WTC11 (cell line): ENCODE results near the gene MAPT.

Source experiments
- JUN ChIP-seq: sonication (generic); formaldehyde crosslinking; IDR thresholded peaks from 2 replicates; pipeline ENCODE4 v1.8.0; 2023; ENCODE audit warnings: mild to moderate bottlenecking, missing genetic modification reagents
- NR3C1 ChIP-seq: sonication (generic); formaldehyde crosslinking; conservative IDR thresholded peaks from 2 replicates; pipeline ENCODE4 v1.8.1; 2023; ENCODE audit warnings: low read depth, mild to moderate bottlenecking, missing genetic modification reagents
- SMAD3 ChIP-seq: sonication (generic); formaldehyde crosslinking; IDR thresholded peaks from 2 replicates; pipeline ENCODE4 v1.8.0; 2022; ENCODE audit warnings: missing genetic modification reagents, mild to moderate bottlenecking, borderline replicate concordance
- ZNF232 ChIP-seq: sonication (generic); formaldehyde crosslinking; IDR thresholded peaks from 2 replicates; pipeline ENCODE4 v1.8.0; 2022; ENCODE audit warnings: mild to moderate bottlenecking, missing genetic modification reagents
- TF ChIP-seq, protein P1 (sequence below): sonication (generic); formaldehyde crosslinking; conservative IDR thresholded peaks from 2 replicates; pipeline ENCODE4 v1.8.1; 2022; ENCODE audit warnings: mild to moderate bottlenecking, missing genetic modification reagents
- TF ChIP-seq, protein P2 (sequence below): fragments of 200-600 bp; IDR thresholded peaks from 2 replicates; pipeline ENCODE4 v1.8.0; 2022; ENCODE audit warnings: antibody characterized with exemption

DNA sequence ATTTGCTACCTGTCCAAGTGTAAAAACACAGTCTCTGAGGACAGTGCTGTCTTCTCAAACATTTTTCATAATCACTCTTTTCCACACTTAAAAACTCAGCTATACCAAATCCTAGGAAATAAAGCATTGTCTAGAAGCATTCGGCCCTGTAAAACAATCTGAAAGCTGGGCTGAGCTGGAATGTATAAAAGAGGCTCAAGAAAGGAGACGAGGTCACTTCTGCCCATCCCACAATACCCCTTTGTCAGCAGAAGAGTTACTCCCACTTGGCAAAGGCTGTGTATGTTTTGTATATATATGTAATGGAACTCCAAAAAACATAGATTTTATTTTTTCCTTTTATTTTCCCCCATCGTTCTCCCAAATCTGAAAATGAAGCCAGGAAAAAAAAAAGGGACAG lies 148.6 kb downstream of the MAPT start:
- TF ChIP-seq JUN: no peak
- TF ChIP-seq, protein P1, sequence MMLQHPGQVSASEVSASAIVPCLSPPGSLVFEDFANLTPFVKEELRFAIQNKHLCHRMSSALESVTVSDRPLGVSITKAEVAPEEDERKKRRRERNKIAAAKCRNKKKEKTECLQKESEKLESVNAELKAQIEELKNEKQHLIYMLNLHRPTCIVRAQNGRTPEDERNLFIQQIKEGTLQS (CRISPR knock-in tag): no peak
- TF ChIP-seq, protein P2, sequence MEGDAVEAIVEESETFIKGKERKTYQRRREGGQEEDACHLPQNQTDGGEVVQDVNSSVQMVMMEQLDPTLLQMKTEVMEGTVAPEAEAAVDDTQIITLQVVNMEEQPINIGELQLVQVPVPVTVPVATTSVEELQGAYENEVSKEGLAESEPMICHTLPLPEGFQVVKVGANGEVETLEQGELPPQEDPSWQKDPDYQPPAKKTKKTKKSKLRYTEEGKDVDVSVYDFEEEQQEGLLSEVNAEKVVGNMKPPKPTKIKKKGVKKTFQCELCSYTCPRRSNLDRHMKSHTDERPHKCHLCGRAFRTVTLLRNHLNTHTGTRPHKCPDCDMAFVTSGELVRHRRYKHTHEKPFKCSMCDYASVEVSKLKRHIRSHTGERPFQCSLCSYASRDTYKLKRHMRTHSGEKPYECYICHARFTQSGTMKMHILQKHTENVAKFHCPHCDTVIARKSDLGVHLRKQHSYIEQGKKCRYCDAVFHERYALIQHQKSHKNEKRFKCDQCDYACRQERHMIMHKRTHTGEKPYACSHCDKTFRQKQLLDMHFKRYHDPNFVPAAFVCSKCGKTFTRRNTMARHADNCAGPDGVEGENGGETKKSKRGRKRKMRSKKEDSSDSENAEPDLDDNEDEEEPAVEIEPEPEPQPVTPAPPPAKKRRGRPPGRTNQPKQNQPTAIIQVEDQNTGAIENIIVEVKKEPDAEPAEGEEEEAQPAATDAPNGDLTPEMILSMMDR: no peak
- TF ChIP-seq ZNF232 (CRISPR knock-in tag): no peak
- no peak for TF ChIP-seq SMAD3
- TF ChIP-seq NR3C1 (CRISPR knock-in tag): no peak
